SIG-M5 (cell line): ENCODE data around the gene SLC9A4.
"Not testable (repeated sequence)": the region's sequence is repeated elsewhere in the genome, so short reads cannot be mapped to it uniquely, and the experiment has no call there.

Experiments used
- DNase-seq: peaks from one replicate; lab custom pipeline; 2025; lab: John Stamatoyannopoulos, UW

SLC9A4 gene

GRCh38 chr2:102551329-102552096 is 78.5 kb downstream of the SLC9A4 start:
- no peak for DNase-seq

GRCh38 chr2:102553601-102554000 is 80.6 kb downstream of the SLC9A4 start:
- DNase-seq, result no peak

GRCh38 chr2:102558463-102558862 is 85.4 kb downstream of the SLC9A4 start:
- no peak for DNase-seq

- DNase-seq, result not testable (repeated sequence)
Measured at GRCh38 chr2:102562542-102562941, 89.5 kb downstream of the SLC9A4 start.

- no peak for DNase-seq
Measured at GRCh38 chr2:102575888-102576287, 102.9 kb downstream of the SLC9A4 start.

- no peak for DNase-seq
Measured at GRCh38 chr2:102578376-102578775, 105.3 kb downstream of the SLC9A4 start.

- no peak for DNase-seq
Measured at GRCh38 chr2:102581911-102582310, 108.9 kb downstream of the SLC9A4 start.

GRCh38 chr2:102582845-102583244 is 109.8 kb downstream of the SLC9A4 start:
- DNase-seq, result no peak
